T47D (cell line): ENCODE results near the gene NOC3L.

Experiments
- DNase-seq, 2 experiments: peaks; one replicate each; pipeline versions ENCODE4 v3.0.0 to v3.0.0-alpha.2; 2011 to 2012; ENCODE audit warnings: low read depth in 1 of 2, low spot score in 1 of 2
- JUND ChIP-seq: IDR thresholded peaks from 2 replicates; pipeline ENCODE4 v1.6.1; 2012; ENCODE audit warnings: low read depth
- in situ Hi-C: cut with HindIII; loops from 2 replicates; pipeline ENCODE4 v1.10.0; 2016; ENCODE audit warnings: low sequenced_read_pairs, low pct_unique_long_range_greater_than_20kb

NOC3L gene, protein sequence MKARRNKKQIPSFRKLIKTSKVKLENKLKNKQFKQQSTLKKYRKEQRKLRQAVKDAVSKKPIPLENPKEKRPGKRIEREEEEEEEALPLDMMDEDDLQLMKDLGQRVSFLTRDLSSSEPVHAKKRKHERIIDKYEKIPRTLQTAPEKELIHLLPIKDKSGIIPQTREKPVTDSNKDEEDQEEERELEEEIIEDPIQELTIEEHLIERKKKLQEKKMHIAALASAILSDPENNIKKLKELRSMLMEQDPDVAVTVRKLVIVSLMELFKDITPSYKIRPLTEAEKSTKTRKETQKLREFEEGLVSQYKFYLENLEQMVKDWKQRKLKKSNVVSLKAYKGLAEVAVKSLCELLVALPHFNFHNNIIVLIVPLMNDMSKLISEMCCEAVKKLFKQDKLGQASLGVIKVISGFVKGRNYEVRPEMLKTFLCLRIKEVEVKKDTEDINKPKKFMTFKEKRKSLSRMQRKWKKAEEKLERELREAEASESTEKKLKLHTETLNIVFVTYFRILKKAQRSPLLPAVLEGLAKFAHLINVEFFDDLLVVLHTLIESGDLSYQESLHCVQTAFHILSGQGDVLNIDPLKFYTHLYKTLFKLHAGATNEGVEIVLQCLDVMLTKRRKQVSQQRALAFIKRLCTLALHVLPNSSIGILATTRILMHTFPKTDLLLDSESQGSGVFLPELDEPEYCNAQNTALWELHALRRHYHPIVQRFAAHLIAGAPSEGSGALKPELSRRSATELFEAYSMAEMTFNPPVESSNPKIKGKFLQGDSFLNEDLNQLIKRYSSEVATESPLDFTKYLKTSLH

DNA sequence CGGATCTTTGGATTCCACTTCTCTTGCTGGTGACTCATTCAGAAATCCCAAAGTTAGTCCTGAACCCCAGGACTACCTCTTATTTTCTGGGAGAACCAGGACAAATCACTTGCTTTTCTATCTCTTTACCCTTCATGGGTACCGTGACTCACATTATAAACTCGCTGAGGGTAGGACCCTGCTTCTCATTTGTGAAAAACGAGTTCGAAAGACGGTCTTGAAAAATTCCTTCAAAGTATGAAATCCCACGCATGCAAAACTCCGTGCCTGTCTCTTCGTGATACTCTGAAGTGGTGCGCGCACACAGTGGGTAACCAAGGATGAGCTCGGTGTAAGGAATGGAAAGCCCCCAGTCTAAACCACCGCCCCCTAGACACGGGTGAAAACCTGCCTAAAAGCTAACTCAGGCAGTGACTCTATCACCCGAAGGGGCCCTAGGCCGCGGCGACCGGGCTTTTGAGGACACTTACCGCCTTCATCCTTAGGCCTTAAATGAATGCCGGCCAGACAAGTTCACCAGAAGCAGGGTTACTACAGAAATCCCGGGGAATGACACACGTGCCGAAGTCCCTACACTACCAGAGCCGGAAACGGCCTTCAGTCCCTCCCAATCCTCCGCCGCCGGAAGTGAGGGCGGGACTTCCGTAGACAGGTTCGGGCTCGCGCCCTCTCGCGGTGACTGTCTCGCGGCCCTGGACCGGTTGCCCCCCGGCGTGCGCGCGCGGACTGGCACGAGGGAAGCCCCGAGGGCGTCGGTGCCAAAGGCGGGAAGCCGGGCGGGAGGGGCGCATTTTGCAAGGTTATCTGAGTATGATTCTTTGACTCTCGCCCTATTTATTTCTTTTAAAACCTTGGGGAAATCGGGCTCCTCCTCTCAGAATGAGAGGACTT, at the start of gene NOC3L:
NOC3L (minus strand) TSS at position 580 of the 891 bp plus-strand sequence; CDS start at position 479, 101 bp downstream.
- TF ChIP-seq JUND = no peak
- peak; percentile 88 to 97 for DNase-seq
- in situ Hi-C loops = no loop called here

DNA sequence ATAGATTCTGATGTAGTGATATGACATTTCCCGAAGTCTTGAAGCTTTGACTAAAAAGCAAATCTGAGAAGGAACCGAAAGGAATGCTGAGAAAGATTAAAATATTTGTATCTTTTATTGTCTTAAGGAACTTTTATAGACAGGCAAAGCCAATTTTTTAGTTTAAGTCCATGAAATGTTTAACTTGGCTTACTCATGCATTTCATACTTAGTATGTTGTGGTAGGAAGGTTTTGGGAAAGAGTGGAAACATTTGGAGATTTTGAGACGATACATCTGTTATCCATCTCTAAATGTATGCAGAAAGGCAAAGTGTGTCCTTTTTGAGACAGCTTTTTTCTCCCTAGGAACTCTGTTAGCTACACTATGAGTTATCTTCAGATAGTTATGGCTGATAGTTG, 49.7 kb upstream of the NOC3L start:
- no peak for DNase-seq
- TF ChIP-seq JUND = no peak
- in situ Hi-C loops = no loop called here

DNA sequence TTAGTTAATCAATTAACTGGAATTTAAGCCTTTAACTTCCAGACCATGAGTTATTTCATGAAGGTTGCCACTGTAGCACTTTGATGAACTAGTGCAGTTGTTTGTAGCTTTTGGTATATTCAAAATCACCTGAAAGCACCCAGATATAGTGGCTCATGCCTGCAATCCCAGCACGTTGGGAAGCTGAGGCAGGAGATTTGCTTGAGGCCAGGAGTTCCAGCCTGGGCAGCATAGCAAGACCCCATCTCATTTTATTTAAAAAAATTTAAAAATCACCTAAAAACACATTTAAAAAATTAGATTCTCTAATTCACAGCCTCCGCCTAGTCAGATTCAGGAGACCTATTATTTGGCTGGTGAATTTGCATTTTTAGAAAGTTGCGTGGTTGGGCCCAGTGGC, 48.6 kb upstream of the NOC3L start:
- TF ChIP-seq JUND = no peak
- in situ Hi-C loops = no loop called here
- no peak for DNase-seq

DNA sequence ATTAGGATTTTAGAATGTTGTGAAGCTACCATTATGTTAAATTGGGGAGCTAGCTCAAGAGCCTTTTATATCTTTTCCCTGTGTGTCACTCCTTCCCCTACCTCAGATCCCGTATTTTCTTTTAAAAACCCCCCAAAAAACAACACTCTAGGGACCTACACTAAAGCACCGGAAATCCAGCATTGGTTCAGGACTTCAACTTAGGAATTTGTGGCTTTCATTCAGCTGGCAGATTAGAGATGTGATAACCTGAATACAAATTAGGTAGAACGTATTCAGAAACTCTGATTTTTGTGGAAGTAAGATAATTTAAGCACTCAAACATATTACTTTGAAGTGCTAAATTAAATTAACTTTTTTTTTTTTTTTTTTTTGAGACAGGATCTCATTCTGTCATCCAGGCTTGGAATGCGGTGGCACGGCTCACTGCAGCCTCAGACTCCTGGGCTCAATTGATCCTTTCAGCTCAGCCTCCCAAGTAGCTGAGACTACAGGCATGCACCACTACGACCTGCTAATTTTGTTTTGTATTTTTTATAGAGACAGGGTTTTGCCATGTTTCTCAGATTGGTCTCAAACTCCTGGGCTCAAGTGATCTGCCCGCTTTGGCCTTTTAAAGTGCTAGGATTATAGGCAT, 46.4 kb upstream of the NOC3L start:
- in situ Hi-C loops = no loop called here
- no peak for DNase-seq
- TF ChIP-seq JUND = no peak

DNA sequence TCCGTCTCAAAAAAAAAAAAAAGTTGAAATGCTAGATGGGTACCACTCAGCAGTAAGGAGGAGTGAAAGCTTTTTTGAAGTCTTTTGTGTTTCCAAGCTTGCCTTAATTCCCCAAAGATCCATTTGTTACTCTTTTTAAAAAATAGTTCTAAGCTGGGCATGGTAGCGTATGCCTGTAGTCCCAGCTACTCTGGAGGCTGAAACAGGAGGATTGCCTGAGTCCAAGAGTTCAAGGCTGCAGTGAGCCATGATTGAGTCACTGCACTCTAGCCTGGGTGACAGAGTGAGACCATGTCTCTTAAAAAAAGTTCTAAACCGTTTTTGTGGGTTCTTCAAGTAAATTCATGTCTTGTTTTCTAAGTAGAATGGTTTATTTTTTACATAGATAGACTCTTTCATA, 44.9 kb upstream of the NOC3L start:
- DNase-seq = no peak
- TF ChIP-seq JUND = no peak

DNA sequence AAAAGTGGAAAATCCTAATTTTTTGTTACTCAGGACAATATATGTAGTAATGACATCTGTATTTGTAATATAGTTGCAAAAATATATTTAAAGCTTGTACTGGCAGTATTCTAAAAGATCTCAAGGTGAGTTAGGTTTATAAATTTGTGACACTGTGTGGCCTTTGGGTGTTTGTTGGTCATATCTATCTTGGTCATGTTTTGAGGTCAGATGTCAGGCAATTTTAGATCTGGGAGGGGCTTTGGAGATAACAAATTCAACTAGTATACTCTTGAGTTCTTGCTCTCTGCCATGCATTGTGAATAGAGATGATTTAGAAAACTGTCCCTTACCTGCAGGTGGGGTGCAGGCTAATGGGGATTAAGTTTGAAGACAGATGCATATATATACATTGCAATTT, 42.7 kb upstream of the NOC3L start:
- DNase-seq = no peak
- in situ Hi-C loops = no loop called here
- no peak for TF ChIP-seq JUND

More for the DNA sequence above, 44.9 kb upstream of the NOC3L start:
- in situ Hi-C loops = no loop called here

- in situ Hi-C loops = no loop called here
- peak; percentile 82 to 96 for DNase-seq
- no peak; the same call in 1 of the 2 replicates for TF ChIP-seq JUND
These were observed 40.9 kb upstream of the NOC3L start for GRCh38 chr10:94403380-94404213.

DNA sequence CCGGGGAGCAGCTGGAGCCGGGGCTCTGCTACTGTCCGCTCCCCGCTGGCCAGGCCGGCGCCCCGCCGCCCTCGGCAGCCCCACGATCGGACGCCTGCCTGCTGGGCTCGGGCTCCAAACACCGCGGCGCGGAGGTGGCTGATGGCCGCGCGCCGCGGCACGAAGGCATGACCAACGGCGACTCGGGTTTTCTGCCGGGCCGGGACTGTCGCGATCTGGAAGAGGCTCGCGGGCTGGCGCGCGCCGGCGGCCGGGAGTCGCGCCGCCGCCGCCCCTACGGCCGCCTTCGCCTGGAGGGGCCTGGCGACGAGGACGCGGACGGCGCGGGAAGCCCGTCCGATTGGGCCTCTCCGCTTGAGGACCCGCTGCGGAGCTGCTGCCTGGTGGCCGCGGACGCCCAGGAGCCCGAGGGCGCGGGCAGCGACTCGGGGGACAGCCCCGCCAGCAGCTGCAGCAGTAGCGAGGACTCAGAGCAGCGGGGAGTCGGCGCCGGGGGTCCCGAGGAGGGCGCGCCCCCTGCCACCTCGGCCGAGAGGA, 40.2 kb upstream of the NOC3L start:
- TF ChIP-seq JUND = no peak
- peak in 1 of 2 experiments; percentile 59 for DNase-seq
- in situ Hi-C loops = no loop called here

DNA sequence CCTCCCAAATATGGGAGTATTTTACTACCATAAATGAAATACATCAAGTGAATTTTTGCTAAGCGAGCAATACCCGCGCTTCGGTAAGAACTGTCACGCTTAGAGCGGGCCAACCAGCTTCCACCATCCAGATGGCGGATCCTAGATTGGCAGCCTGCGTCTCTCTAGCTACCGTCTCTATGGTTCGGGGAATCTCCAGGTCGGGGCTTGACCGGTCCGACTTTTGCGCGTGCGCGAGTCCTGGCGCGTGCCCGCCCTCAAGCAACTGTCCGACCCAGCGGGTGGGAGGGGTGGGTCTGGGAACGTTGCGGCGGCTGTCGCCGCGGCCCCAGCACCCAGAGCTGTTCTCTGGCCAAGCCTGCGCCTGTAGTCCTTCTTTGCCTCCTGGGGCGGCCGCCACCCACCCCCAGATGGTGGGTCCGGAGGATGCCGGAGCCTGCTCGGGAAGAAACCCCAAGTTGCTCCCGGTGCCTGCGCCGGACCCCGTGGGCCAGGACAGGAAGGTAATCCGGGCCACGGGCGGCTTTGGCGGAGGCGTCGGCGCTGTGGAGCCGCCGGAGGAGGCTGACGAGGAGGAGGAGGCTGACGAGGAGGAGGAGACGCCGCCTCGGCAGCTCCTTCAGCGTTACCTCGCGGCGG, 39.6 kb upstream of the NOC3L start, which contains the start of gene TBC1D12:
TBC1D12 (plus strand) TSS at position 338 of the 639 bp plus-strand sequence; CDS start at position 411, 73 bp downstream.
- TF ChIP-seq JUND = no peak
- in situ Hi-C loops = no loop called here
- DNase-seq = peak; percentile 91 to 99

DNA sequence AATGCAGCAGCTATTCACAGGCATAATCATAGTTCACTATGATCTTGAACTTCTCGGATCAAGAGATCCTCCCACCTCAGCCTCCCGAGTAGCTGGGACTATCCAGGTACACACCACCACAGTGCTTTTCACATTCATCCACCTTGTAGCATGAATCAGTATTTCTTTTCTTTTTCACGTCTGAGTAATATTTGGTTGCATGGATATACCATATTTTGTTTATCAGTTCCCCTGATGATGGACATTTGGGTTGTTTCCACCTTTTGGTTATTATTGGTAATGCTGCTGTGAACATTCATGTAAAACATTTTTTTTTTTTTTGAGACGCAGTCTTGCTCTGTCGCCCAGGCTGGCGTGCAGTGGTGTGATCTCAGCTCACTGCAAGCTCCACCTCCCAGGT, 36.0 kb upstream of the NOC3L start:
- TF ChIP-seq JUND = no peak
- in situ Hi-C loops = no loop called here

More for the DNA sequence above, 36.0 kb upstream of the NOC3L start:
- no peak for DNase-seq
